Skeletal muscle tissue (tissue), 4 donors: Measurements from ENCODE around the gene FA2H. TPM values are rescaled to one million over a fixed set of nuclear protein-coding genes. Genes with fewer than 3 reads are reported as not detected.
"Not testable (repeated sequence)": the region's sequence is repeated elsewhere in the genome, so short reads cannot be mapped to it uniquely, and the experiment has no call there.

ENCODE experiments used
- H3K27ac ChIP-seq: one replicate; pipeline ENCODE4 v1.7.0; 2013; ENCODE audit warnings: mild to moderate bottlenecking, low read depth, low read length, inconsistent platforms
- H3K27me3 ChIP-seq, 3 donors: one replicate each; pipeline ENCODE4 v1.7.0; 2013; ENCODE audit warnings: low read length in 3 of 3; ENCODE audit not compliant: control insufficient read depth in 3 of 3, insufficient read depth in 3 of 3
- H3K36me3 ChIP-seq, 3 donors: one replicate each; pipeline ENCODE4 v1.7.0; 2013; ENCODE audit warnings: low read length in 3 of 3; ENCODE audit not compliant: control insufficient read depth in 3 of 3, insufficient read depth in 3 of 3
- H3K4me1 ChIP-seq, 3 donors: one replicate each; pipeline ENCODE4 v1.7.0; 2013; ENCODE audit warnings: low read length in 3 of 3, mild to moderate bottlenecking in 3 of 3; ENCODE audit not compliant: control insufficient read depth in 3 of 3, insufficient read depth in 3 of 3
- H3K4me3 ChIP-seq, 3 donors: one replicate each; pipeline ENCODE4 v1.7.0; 2013; ENCODE audit warnings: low read length in 3 of 3
- H3K9ac ChIP-seq, 3 donors: one replicate each; pipeline ENCODE4 v1.7.0; 2013; ENCODE audit warnings: low read length in 3 of 3, mild to moderate bottlenecking in 3 of 3, moderate library complexity in 2 of 3, low read depth in 1 of 3
- H3K9me3 ChIP-seq, 3 donors: one replicate each; pipeline ENCODE4 v1.7.0; 2013; ENCODE audit warnings: low read length in 3 of 3; ENCODE audit not compliant: control insufficient read depth in 3 of 3
- total RNA-seq: library from RNA; depleted of rRNA; stranded (reverse); fragments of >200 nt; gene quantifications from one replicate; pipeline ENCODE4 v1.2.3, GENCODE V29; 2014
- donor health status: Osteomylitis.

The FA2H gene
- total RNA-seq, 1 donor from 2014 or later: not detected

DNA sequence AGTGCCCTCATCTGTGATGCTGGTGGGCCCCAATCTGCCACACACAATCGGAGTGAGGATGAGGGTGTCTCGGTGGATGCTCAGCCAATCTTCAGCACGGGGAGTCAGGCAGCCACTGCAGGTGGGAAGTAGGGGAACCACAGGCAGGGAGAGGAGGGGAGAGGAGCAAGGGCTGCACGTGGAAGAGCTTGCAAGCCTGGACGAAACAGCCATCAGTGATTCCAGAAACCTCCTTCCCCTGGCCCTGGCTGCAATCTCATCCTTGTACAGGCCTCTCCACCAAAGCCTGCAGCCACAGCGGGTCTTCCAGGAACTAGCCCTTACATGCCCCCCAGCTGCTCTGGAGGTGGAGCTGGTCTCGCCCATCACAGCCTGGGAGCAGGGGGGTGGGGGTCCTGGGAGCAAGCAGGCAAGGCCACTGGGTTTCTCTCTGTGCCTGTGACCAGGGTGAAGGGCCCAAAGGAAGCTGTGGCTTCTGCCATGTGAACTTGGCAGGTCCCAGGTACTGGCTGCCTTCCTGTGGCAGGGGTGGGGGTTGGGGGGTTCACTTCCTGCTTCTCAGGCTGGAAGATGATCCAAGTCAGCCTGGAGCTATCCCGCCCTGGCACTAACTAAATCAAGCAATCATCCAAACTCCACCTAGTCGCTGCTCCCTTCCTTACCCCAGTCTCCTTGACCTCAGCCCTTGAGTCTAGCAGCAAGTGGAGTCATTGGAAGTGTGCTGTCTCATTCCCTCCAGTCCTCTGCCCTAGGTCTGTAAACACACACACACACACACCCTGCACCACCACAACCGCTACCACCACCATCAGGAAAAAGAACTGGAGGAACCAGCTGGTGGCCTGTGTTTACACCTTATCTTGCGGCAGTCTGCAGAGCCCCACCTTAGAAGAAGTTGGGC is 44.6 kb downstream of the FA2H start:
- Histone ChIP-seq H3K9me3 (peaks cover 3 to 9% (median 7%) of the 10 kb centered on the region in 3 donors), H3K27ac (no peak overlapping the region), H3K9ac (no peak overlapping the region)

DNA sequence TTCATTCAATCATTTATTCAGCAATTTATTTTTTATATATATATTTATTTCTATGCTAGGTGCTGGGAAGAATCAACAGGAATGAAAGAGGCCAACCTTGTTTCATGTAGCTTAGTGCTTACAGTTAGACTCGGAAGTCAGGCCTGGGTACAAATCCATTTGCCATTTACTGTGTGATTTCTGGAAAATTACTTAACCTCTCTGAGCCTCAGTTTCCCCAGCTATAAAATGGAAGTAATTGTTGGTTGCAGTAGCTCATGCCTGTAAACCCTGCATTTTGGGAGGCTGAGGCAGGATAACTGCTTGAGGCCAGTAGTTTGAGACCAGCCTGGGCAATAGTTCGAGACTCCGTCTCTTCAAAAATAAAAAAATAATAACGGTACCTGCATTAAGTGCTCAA is 46.7 kb downstream of the FA2H start:
- Histone ChIP-seq H3K27ac (no peak overlapping the region), H3K4me1 (no peaks in the 10 kb centered on the region), H3K9ac (no peak overlapping the region), H3K36me3 (no peaks in the 10 kb centered on the region), H3K4me3 (no peak overlapping the region), H3K27me3 (peaks cover 8 to 30% (median 9%) of the 10 kb centered on the region in 3 donors), H3K9me3 (peaks cover 3 to 9% (median 7%) of the 10 kb centered on the region in 3 donors)

More for the DNA sequence above, 44.6 kb downstream of the FA2H start:
- Histone ChIP-seq H3K4me3 (no peak overlapping the region), H3K27me3 (peaks cover 3 to 30% (median 10%) of the 10 kb centered on the region in 3 donors), H3K36me3 (no peaks in the 10 kb centered on the region), H3K4me1 (no peaks in the 10 kb centered on the region)

DNA sequence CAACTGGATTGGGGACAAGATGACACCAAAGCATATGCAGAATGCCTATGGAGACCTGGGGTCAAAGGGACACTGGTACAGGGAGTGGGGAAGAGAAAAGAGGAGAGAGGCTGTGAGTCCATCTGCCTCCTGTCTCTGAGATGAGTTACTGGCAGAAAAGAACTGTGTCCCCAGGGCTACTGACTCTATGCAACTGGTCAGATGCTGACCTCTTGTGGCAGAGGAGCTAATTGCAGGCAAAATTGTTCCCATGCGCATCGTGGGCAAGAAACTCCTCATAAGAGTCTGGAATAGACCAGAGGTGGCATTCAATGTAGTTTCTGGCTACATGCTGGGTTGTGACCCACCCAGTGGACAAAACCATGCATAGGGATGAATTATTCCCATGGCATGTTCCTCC is 47.9 kb downstream of the FA2H start:
- Histone ChIP-seq H3K9me3 (peaks cover 3 to 9% (median 7%) of the 10 kb centered on the region in 3 donors), H3K27ac (no peak overlapping the region), H3K36me3 (no peaks in the 10 kb centered on the region), H3K4me1 (no peaks in the 10 kb centered on the region), H3K4me3 (no peak overlapping the region), H3K27me3 (peaks cover 8 to 30% (median 9%) of the 10 kb centered on the region in 3 donors), H3K9ac (no peak overlapping the region)

DNA sequence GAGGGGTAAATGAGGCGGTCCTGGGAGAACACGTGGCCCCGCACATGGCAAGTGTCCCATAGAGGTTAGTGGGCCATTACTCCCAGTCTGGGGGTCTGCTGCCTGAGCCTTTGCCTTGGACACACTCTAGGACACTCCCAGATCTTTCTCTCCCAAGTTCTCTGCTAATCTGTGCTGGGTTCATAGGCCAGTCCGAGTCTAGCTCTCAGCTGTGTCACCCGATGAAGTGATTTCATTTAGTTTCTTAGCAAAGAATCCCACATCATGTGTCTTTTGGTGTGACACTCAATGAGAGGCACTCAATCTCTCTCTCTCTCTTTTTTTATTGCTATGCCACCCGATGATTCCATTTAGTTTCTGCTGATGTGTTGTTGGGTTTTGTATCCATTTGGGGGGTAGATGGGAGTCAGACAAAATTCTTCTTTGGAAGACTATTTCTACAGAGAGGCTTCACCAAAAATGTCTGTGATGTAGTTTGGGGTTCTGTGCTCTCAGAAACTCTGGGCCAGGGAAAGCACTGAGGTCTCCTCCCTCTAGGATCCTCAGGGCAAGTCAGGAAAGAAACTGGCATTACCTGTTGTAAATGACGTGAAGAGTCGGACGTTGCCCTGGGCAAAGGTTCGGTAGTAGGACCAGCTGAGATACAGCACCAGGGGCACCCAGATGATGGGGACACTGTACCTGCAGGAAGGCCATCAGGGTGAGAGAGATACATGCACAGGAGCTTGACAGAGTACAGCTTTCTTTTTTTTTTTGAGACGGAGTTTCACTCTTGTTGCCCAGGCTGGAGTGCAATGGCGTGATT is 48.8 kb downstream of the FA2H start:
- no peak overlapping the region for H3K9ac ChIP-seq

DNA sequence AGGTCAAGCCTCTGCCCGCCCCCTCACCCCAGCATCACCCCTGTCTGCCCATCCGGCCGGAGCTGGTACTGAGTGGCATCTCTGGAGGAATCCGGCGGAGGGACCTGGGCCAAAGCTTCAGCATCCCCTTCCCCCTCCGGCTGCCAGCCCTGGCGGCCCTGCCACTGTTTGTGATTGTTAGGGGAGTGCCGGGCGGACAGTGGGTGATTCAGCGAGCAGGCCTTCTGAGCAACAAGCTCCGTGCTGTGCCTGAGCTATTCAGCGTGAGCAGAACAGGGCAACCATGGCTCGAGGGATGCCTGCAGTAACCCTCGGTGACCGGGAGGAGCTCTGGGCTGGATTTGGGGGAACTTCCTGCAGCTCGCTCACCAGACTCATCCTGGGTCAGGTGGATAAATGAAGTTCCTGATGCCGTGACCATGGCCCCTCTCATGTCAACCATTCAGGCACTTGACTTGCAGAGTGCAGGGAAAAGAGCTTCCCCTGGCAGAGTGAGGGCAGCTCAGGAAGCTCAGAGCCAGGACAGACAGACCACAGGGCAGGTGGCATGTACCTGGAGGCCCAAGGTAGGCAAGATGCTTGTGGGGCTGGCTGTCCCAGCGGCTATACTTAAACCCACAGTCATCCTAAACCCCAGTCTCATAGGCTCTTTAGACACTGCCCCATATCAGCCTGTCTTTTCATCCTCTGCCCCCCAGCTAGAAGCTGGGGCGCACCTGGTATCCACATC is 49.6 kb downstream of the FA2H start:
- Histone ChIP-seq H3K4me1 (no peaks in the 10 kb centered on the region), H3K27ac (no peak overlapping the region), H3K9me3 (peaks cover 3 to 9% (median 7%) of the 10 kb centered on the region in 3 donors), H3K4me3 (no peak overlapping the region), H3K27me3 (peaks cover 9 to 35% (median 13%) of the 10 kb centered on the region in 3 donors), H3K36me3 (no peaks in the 10 kb centered on the region), H3K9ac (no peak overlapping the region)

More for the DNA sequence above, 48.8 kb downstream of the FA2H start:
- Histone ChIP-seq H3K4me1 (no peaks in the 10 kb centered on the region), H3K27me3 (peaks cover 9 to 35% (median 13%) of the 10 kb centered on the region in 3 donors), H3K4me3 (no peak overlapping the region), H3K27ac (no peak overlapping the region), H3K9me3 (peaks cover 3 to 9% (median 7%) of the 10 kb centered on the region in 3 donors), H3K36me3 (no peaks in the 10 kb centered on the region)

DNA sequence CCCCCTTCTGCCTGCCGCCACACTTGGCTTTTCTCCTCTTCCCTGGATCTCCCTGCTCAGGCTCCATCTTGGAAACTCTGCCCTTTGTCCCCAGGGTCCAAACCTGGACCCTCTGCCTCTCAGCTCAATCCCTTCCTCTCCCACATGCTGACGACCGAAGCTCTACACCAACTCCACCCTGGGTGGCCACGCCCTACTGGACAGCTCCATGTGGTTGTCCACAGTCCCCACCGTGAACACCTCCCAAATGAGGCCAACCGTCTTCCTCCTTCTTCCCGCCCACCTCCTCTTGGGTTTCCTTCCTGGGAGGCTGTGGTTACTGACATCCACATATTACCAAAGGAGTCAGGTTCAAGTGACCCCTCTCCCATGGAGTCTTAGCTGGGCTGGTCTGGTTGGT is 51.4 kb downstream of the FA2H start:
- no peaks in the 10 kb centered on the region for H3K4me1 ChIP-seq
- H3K9me3 ChIP-seq: peaks cover 3 to 9% (median 7%) of the 10 kb centered on the region in 3 donors
- H3K27ac ChIP-seq: no peak overlapping the region
- H3K27me3 ChIP-seq: peaks cover 9 to 35% (median 13%) of the 10 kb centered on the region in 3 donors
- H3K9ac ChIP-seq: no peak overlapping the region
- H3K4me3 ChIP-seq: no peak overlapping the region
- no peaks in the 10 kb centered on the region for H3K36me3 ChIP-seq

DNA sequence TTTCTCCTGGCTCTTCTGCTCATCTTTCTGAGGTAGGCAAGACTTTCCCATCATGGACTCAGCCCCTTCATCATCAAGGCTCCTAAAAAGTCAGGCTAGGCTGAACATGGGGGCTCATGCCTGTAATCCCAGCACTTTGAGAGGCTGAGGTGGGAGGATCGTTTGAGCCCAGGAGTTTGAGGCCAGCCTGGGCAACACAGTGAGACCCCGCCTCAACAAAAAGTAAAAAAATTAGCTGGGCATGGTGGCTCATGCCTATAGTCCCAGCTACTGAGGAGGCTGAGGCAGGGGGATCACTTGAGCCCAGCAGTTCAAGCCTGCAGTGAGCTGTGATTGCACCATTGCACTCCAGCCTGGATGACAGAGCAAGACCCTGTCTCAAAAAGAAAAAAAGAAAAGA is 52.5 kb downstream of the FA2H start:
- not testable (repeated sequence) for H3K9ac ChIP-seq, H3K36me3 ChIP-seq, H3K27ac ChIP-seq, H3K9me3 ChIP-seq, H3K4me1 ChIP-seq, H3K4me3 ChIP-seq
- H3K27me3 ChIP-seq: peaks cover 9 to 35% (median 10%) of the 10 kb centered on the region in 3 donors

DNA sequence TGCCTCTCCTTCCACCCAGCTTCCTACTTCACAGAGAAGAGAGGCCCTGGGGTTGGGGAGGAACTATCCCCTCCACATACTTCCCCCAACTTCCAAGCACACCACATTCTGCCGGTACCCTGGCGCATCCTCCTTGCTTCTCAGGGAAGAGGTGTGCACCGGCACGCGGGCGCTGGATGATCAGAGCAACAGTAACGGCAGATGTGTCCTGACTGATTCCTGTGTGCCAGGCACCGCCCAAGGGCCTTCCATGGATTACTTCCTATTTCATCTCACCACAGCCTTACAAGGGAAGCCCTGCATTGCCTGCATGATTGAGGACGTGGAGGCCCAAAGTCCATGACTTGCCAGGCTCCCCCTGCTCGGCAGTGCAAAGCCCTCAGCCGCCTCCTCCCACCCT is 52.9 kb downstream of the FA2H start:
- H3K4me3 ChIP-seq: no peak overlapping the region
- H3K4me1 ChIP-seq: no peaks in the 10 kb centered on the region
- H3K27me3 ChIP-seq: peaks cover 9 to 31% (median 10%) of the 10 kb centered on the region in 3 donors
- H3K27ac ChIP-seq: no peak overlapping the region
- H3K36me3 ChIP-seq: no peaks in the 10 kb centered on the region
- peaks cover 0 to 3% (median under 1%) of the 10 kb centered on the region in 3 donors for H3K9me3 ChIP-seq
- no peak overlapping the region for H3K9ac ChIP-seq

DNA sequence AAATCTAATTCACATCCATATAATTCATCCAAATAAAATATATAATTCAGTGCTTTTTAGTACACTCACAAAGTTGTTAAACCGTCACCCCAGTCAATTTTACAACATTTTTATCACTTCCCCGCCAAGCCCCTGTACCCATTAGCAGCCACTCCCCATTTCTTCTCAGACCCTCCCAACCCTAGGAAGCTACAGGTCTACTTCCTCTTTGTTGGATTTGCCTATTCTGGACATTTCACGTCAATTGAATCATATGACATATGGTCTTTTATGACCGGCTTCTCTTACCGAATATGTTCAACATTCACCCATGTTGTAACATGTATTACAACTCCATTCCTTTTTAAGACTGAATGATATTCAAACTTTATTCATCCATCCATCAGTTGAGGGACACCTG is 54.0 kb downstream of the FA2H start:
- peaks cover 9 to 30% (median 10%) of the 10 kb centered on the region in 3 donors for H3K27me3 ChIP-seq
- no peaks in the 10 kb centered on the region for H3K4me1 ChIP-seq
- H3K9me3 ChIP-seq: no peaks in the 10 kb centered on the region
- H3K36me3 ChIP-seq: no peaks in the 10 kb centered on the region
- no peak overlapping the region for H3K9ac ChIP-seq
- H3K27ac ChIP-seq: no peak overlapping the region
- H3K4me3 ChIP-seq: no peak overlapping the region
